HG03565 (cell line): ENCODE data around the gene ADCY7.
"Not testable (repeated sequence)": the region's sequence is repeated elsewhere in the genome, so short reads cannot be mapped to it uniquely, and the experiment has no call there.

Source experiments
- ATAC-seq: cut with Tn5 transposase; IDR thresholded peaks from one replicate; pipeline ENCODE4 v1.9.1; 2021; ENCODE audit warnings: mild to moderate bottlenecking, moderate library complexity; ENCODE audit not compliant: unreplicated experiment

Gene ADCY7

DNA sequence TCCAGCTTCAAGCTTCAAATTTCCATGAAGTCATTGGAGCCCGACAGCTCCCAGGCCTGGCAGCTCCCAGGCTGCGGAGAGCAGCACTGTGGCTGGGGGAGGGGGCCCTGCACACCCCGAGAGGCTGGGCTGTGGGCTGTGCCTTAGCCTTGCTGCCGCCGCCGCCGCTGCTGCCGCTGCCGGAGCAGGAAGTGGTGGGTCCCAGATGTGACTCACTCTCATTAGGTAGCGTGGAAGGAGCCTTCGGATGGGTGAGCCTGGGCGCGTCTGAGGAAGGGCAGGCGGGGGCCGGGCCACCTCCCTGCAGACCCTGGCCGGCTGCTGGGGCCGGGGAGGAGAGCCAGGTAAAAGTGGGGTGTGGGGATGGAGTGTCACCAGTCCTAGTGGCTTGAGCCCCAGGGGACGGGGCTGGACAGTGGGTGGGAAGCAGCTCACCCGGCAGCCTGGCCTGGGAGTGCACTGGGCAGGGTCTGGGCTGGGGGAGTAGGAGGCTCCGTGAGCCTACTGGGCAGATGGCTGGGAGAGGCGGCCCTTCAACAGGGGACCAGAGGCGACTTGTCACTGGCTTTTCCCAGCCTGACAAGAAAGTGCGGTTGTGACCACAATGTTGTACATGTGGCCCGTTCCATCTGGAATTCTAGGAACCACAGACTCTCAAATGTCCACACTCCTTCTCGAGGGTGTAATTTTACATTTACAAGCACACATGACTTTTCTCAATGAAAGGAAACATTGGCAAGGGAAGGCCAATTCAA lies at the start of gene ADCY7:
TSS of gene ADCY7 (plus strand) at position 215 of the 755 bp plus-strand sequence. CDS start 21,629 bp downstream, outside the sequence.
- ATAC-seq, result peak; percentile 68

DNA sequence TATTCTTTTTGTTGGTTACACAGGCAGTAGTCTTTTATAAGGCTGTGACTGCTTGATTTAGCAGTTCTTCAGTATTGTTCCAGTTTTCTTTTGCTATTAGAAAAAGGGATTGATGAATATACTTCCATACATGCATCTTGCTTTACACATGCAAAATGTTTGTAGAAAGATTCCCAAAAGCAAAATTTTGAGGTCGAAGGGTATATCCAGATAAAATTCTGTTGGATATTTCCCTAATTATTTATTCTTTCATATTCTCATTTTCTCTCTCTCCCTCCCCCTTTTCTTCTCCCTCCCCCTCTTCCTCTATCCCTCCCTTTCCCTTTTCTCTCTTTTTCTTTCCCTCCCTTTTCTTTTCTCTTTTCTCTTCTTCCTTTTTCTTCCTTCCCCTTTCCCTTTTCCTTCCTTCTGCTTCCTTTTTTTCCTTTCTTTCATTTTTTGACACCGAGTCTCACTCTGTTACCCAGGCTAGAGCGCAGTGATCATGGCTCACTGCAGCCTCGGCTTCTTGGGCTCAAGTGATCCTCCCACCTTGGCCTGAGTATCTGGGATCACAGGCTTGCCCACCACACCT lies 46.9 kb upstream of the ADCY7 start:
- ATAC-seq, result no peak

- no peak for ATAC-seq
Measured at GRCh38 chr16:50224286-50224685, 42.1 kb upstream of the ADCY7 start.

GRCh38 chr16:50227120-50227519 lies 39.2 kb upstream of the ADCY7 start:
- ATAC-seq, result no peak

DNA sequence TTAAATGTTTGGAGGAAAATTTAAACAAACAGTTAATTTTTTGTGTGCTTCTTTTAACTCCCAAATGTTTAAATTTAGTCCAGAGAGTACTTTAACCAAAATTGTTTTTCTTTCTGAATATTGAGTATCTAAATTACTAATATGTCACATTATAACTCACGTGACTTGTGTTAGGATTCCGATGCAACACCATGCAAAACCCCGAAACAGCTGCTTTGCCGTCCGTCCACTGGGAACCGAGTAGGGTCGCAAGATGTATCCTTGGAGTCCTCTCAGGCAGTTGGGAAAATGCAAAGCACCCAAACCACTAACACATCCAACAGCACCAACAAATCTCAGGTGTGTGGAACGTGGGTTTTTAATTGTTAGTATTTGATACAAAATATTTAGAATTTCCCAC lies 38.7 kb upstream of the ADCY7 start:
- no peak for ATAC-seq

DNA sequence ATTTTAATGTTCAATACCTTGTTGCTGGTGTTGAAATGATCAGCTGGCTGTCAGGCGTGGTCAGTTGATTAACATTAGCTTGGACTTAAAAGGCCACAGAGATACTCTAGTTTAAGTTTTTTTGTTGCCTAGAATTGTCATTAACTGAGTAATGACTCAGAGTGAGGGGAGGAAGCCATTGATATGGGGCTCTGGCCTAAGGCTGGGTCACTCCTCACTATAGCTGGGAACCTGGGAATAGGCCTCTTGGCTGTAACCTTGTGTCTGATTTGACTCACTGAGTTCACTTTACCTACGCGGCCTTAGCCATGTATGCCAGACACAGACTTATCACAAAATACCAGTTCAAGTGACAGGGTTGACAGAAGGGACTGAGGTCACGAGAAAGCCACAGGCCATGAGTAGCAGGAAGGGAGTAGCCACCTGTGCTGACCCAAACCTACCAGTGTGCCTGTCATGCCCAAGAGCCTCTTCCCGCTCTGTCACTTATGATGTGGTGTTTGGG lies 37.9 kb upstream of the ADCY7 start:
- no peak for ATAC-seq

DNA sequence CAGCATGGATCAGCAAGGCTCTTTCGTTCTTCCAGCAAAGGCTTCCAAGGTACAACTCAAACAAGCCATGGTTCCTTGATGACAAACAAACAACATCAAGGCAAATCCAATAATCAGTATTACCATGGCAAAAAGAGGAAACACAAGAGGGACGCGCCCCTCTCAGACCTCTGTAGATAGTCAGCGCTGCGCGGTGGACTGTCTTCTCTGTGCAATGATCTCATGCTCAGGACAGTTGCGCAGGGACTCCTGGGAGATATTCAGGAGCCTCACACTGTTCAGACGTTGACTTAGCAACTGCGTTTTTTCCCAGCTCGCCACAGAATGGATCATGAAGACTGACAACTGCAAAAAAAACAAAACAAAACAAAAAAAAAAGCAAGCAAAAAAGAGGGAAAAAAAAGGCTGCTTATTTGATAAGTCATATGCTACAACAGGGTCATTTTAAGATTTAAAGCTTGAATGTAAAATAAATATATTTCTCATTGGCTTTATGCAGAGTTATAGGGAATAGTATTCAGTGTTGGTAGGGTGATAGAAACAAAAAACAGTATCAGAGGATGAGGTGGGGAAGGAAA lies 37.1 kb upstream of the ADCY7 start:
- no peak for ATAC-seq

GRCh38 chr16:50234771-50235556 lies 31.4 kb upstream of the ADCY7 start:
- ATAC-seq, result no peak

GRCh38 chr16:50235581-50235980 lies 30.8 kb upstream of the ADCY7 start:
- ATAC-seq, result no peak

- ATAC-seq, result no peak
Measured at GRCh38 chr16:50238314-50238713, 28.0 kb upstream of the ADCY7 start.

- no peak for ATAC-seq
Measured at GRCh38 chr16:50238868-50239301, 27.5 kb upstream of the ADCY7 start.

DNA sequence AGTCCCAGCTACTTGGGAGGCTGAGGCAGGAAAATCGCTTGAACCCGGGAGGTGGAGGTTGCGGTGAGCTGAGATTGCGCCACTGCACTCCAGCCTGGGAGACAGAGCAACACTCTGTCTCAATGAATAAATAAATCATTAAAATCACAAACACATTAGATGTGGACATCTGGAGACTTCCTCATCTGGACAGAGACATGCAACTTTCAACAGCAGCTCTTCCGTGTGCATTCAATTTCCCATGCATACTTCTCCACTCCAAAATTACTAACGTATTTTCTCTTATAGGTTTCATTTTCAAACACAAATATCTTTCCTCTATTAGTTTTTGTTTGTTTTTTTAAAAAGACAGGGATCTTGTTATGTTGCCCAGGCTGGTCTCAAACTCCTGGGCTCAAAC lies 23.3 kb upstream of the ADCY7 start:
- not testable (repeated sequence) for ATAC-seq

GRCh38 chr16:50244140-50244503 lies 22.2 kb upstream of the ADCY7 start:
- ATAC-seq, result no peak

DNA sequence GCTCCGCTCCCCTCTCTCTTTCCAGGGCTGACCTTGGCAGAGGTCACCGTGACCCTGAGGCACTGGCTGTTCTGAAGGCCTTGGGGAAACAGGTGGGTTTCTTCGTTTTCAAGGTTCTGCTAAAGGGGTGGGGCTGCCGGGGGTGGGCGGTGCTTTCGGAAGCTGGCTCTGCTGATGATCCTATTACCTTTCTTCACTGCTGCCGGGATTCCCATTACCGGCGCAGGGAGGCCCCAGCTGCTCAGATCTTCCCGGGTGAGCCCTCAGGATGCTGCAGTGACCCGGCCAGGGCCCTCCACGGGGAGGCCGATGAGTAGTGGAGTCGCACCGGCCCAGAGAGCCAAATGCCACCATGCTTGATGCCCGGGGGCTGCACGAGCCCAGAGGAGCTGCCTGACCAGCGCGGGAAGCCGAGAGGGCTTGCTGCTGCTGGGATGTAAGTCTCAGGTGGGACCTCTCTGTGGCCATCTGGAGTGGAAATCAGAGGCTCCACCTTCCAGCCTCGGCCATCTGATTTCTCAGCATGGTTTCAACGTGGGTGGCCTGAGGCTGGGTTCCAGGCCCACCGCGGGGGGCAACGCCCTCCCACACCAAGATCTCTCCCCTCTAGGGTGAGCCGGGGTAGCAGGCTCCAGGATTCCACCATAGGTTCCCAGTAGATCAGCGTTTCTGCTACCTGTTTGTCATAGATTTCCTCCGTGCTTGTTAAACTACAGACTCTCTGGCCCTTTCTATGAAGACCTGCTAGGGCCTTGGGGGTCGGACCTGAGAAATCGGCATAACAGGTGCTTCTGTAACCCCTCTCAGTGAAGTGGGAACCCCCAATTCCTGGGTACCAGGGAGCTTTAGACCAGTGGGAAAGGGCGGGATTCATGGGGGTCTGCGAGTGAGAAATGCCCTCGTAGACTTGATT lies 21.6 kb upstream of the ADCY7 start:
- ATAC-seq, result no peak

DNA sequence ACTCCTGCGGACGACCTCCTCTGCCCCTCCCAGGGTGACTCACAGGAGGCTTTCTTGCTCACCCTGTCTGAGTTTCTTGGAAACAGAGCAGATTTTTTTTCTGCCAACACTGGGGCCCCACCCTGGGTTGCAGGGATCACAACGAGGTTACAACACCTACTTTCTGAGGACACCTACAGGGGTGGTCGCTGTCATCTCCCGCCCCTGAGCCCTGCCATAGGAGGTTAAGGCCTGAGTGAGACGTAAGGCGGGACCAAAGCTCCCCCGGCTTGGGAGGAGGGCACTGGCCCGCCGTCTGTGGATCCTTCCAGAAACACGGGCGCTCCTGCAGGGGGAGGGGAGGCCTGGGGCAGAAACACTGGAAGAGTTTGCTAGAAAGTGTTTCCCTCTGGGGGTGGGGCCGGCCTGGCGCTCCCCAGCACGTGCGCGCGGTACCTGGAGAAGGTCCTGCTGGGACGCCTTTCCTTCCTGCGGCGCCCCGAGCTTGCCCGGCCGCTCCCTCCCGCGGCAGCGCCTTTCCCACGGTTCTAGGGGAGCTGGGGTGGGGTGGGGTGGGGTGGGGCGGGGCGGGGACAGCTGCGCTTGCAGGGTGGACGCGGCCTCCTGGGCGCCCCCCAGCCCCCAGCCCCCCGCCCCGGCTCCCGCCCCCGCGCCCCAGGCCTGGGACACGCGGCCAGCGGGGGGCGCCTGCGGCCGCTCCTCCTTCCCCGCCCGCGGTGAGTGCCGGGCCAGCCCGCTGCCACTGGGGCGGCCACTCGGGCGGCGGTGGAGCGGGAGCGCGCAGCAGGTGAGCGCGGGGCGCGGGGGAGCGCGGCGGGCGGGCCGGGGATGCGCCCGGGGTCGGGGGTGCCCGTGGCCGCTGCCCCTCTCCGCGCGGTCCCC lies 20.7 kb upstream of the ADCY7 start:
- peak; percentile 54 for ATAC-seq

DNA sequence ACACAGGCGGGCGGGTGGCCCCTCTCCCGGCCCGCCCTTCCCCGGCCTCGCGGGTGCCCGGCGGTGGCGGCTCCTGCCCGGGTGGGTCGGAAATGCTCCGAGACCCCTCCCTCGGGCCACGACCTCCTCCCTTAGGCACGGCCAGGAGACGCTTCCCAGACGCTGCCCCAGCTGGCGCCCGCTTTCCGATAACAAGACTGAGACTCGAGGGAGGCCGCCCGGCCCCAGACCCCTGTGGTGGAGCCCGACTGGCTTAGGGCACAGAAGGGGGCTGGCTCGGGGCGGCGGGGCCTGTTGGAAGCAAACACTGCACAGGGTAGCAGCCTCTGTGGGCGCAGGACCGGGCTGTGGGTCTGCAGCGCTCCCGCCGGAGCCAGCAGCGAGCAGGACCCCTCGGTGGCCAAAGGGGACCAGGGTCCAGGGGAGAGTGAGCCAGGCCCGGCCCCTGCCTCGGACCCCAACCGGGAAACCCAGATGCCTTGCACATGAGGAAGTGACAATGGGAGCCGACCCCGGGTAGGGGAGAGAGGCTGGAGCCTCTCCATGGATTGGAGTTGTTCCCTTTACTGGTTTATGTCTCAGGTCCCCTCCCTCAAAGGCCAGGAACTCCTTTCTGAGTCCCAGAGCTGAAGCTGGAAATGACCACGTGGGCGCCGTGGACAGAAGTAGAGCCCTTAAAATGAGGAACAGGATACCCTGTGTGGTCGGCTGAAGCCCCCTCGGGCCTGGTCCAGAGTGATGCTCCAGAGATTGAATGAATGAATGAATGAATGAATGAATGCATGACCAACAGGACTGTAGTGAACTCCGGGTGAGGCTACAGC lies 19.8 kb upstream of the ADCY7 start:
- ATAC-seq, result no peak

DNA sequence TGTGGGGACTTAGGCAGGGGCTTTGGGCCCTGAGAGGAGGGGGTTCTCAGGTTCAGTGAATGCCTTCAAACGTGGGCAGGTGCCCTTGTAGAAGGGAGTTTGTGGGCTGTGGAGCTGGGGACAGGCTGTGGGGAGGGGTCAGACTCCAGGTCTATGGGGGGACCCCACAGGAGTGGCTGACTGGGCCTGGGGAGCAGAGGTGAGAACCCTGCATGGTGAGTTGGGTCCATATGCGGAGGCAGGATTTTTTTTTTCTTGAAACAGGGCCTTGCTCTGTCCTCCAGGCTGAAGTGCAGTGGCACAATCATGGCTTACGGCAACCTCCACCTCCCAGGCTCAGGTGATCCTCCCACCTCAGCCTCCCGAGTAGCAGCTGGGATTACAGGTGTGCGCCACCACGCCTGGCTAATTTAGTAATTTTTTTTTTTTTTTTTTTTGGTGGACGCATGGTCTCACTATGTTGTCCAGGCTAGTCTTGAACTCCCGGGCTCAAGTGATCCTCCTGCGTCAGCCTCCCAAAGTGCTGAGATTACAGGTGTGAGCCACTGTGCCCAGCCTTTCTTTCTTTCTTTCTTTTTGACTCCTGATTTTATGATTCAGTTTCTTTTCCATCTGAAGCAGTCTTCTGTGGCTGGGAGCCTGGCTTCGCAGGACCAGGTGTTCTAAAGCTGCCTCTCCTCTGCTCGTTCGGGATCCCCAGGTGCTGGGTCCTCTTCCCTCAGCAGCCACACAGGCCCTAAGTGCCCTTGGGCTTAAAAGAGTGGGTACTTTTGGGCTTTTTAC lies 19.0 kb upstream of the ADCY7 start:
- ATAC-seq, result no peak
